Right cardiac atrium (tissue), 5 donors: ENCODE data around the gene TGM6. TPM values are rescaled to one million over a fixed set of nuclear protein-coding genes. Genes with fewer than 3 reads are reported as not detected.
"Not testable (repeated sequence)": the region's sequence is repeated elsewhere in the genome, so short reads cannot be mapped to it uniquely, and the experiment has no call there.

ENCODE experiments used
- ATAC-seq, 2 donors: fragments of 200-7000 bp; cut with Tn5 transposase; one replicate each; pipeline versions ENCODE4 v1.8.0 to v1.9.1; 2020; ENCODE audit warnings: moderate library complexity in 2 of 2, mild to moderate bottlenecking in 1 of 2
- DNase-seq, 3 donors: peaks; one replicate each; pipeline ENCODE4 v3.0.0-alpha.2; 2020
- H3K27ac ChIP-seq: one replicate; pipeline ENCODE4 v1.5.1; 2013; ENCODE audit warnings: mild to moderate bottlenecking, low read length, control low read depth, moderate library complexity
- H3K27me3 ChIP-seq: one replicate; pipeline ENCODE4 v1.6.1; 2013; ENCODE audit not compliant: control insufficient read depth, insufficient read depth
- H3K4me1 ChIP-seq: one replicate; pipeline ENCODE4 v1.6.1; 2013; ENCODE audit warnings: low read length; ENCODE audit not compliant: control insufficient read depth, insufficient read depth
- H3K4me3 ChIP-seq: one replicate; pipeline ENCODE4 v1.5.1; 2013; ENCODE audit warnings: low read length, control low read depth
- H3K9me3 ChIP-seq: one replicate; pipeline ENCODE4 v1.6.1; 2013; ENCODE audit warnings: low read length; ENCODE audit not compliant: control insufficient read depth
- WGBS: extraction: QIAGEN DNeasy Blood & Tissue Kit; methylation state at CpG from one replicate; pipeline ENCODE4 v1.1.7; 2013; 5-methylcytosine and 5-hydroxymethylcytosine counted together
- intact Hi-C, 4 donors: fragments of 100-400 bp; cut with DNase I; formaldehyde crosslinking; loops; one replicate each; pipeline versions ENCODE4 v1.11.0 to v1.14.0; 2022 to 2023
- polyA plus RNA-seq: library from polyadenylated mRNA; stranded (reverse); fragments of 200-250 nt; gene quantifications from one replicate; pipeline ENCODE4 v1.2.3, GENCODE V29; 2013
- total RNA-seq, 4 donors: library from RNA; stranded (reverse); fragmentation: NEBNext Ultra II Directional; extraction: Animal tissue kit (Norgen Biotek cat#: 25700); gene quantifications; one replicate each; pipeline ENCODE4 v1.2.1, GENCODE V29; 2021
- donor health status: healthy with polysubstance abuse.
- donor health status: DM: no; HTN: yes; CAD: no.
- donor health status: DM: no; HTN: no; CAD: no.
- donor health status: DM: no; HTN: yes; CAD: no; lungs with severe emphysema.
- donor health status: DM: yes; HTN: yes; CAD: no.

Gene TGM6
- total and polyA plus RNA-seq, 5 donors, result not detected

DNA sequence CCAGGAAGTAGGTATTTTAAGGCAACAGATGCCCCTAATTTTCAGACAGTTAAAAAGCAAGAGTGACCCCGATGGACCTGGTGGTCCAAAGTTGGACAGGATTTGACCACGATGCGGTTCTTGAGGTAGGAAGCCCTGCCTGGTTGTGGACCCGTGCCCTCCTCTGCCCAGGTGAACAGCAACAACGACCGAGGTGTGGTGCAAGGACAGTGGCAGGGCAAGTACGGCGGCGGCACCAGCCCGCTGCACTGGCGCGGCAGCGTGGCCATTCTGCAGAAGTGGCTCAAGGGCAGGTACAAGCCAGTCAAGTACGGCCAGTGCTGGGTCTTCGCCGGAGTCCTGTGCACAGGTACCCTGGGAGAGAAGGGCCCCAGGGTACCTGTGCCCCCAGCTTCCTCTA is 18.7 kb downstream of the TGM6 start:
- H3K27me3 ChIP-seq, result no peaks in the 10 kb centered on the region
- H3K9me3 ChIP-seq, result no peaks in the 10 kb centered on the region
- no peak for ATAC-seq
- 94% methylated on average over 16 of the region's 16 CpGs for WGBS
- H3K4me3 ChIP-seq, result no peak overlapping the region
- intact Hi-C loops, result no loop called here
- H3K27ac ChIP-seq, result no peak overlapping the region
- H3K4me1 ChIP-seq, result no peaks in the 10 kb centered on the region
- DNase-seq, result no peak

DNA sequence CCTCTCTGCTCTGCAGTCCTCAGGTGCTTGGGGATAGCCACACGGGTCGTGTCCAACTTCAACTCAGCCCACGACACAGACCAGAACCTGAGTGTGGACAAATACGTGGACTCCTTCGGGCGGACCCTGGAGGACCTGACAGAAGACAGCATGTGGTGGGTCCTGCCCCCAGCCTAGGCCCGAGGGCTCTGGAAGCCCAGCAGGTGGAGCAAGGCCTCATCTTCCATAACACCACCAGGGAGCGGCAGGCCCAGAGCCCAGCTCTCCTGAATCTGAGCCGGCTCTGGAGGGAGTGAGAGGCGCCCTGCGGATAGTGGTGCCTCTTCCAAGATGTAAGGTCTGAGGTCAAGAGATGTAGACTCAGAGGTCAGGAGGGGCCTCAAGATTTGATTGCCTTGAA is 19.6 kb downstream of the TGM6 start:
- H3K4me1 ChIP-seq, result no peaks in the 10 kb centered on the region
- intact Hi-C loops, result no loop called here
- H3K4me3 ChIP-seq, result no peak overlapping the region
- no peaks in the 10 kb centered on the region for H3K27me3 ChIP-seq
- peaks cover 4% of the 10 kb centered on the region for H3K9me3 ChIP-seq
- H3K27ac ChIP-seq, result no peak overlapping the region
- WGBS, result 87% methylated on average over 11 of the region's 11 CpGs
- DNase-seq (no peak), ATAC-seq (no peak)

DNA sequence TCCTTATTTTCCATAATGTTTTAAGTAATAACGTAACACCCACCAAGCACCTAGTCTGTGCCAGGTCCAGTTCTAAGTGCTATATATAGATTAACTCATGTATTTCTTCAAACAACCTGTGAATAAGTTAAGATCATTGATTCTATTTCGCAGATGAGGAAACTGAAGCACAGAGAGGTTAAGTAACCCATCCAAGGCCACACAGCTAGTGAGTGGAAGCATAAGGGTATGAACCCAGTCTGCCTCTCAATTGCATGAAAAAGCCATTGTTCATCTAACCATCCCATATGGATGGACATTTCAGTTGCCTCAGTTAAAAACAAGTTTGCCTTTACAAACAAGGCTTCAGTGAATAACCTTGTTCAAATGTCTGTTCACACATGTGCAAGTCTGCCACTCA is 20.8 kb downstream of the TGM6 start:
- Histone ChIP-seq H3K27ac (no peak overlapping the region), H3K4me3 (no peak overlapping the region), H3K9me3 (peaks cover 7% of the 10 kb centered on the region), H3K4me1 (no peaks in the 10 kb centered on the region), H3K27me3 (no peaks in the 10 kb centered on the region)
- WGBS, result 87% methylated on average over 2 of the region's 2 CpGs
- ATAC-seq, result no peak
- no peak for DNase-seq
- intact Hi-C loops, result no loop called here

DNA sequence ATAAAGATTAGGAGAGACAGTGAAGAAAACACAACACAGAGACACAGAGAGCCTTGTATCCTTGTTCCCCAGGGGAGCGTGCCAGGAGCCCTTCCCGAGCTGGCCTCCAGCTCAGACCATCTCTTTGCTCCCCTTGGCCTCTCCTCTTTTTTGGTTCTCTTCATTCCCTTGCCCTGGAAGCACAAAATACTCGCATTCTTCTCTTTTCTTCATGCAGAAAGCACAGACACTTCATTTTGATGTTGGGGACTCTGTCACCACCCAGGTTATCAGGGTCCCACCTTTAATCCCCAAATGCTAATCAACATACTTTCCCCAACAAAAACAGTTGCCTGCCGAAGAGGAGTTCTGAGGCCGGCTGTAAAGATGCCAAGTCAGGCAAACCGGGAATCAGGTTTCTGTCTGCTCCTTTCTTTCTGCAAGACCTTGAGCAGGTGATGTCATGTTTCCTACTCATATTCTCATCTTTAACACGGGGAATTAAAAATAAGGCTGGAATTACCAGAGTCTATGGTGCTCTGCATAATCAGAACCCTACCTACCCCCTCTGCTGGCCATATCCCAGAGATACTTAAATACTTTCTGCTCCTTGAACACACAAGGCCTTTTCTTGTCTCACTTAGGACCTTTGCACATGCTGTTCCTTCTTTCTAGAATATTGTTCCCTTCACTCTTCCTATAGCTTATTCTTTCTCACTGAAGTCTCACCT is 21.7 kb downstream of the TGM6 start:
- no peak overlapping the region for H3K4me3 ChIP-seq
- intact Hi-C loops, result no loop called here
- H3K9me3 ChIP-seq, result peaks cover 7% of the 10 kb centered on the region
- H3K27me3 ChIP-seq, result no peaks in the 10 kb centered on the region
- DNase-seq (no peak), ATAC-seq (no peak)
- WGBS, result 53% methylated on average over 7 of the region's 7 CpGs
- no peak overlapping the region for H3K27ac ChIP-seq
- H3K4me1 ChIP-seq, result no peaks in the 10 kb centered on the region

- Histone ChIP-seq H3K4me1 (no peaks in the 10 kb centered on the region), H3K27me3 (no peaks in the 10 kb centered on the region), H3K9me3 (peaks cover 7% of the 10 kb centered on the region), H3K27ac (no peak overlapping the region), H3K4me3 (no peak overlapping the region)
- DNase-seq (no peak), ATAC-seq (no peak)
- intact Hi-C loops, result no loop called here
- 91% methylated on average over 24 of the region's 24 CpGs for WGBS
These were observed 22.8 kb downstream of the TGM6 start for GRCh38 chr20:2403291-2404052.

GRCh38 chr20:2405693-2406065 is 25.0 kb downstream of the TGM6 start:
- Histone ChIP-seq H3K4me3 (no peak overlapping the region), H3K27ac (no peak overlapping the region), H3K27me3 (no peaks in the 10 kb centered on the region), H3K9me3 (peaks cover 7% of the 10 kb centered on the region), H3K4me1 (no peaks in the 10 kb centered on the region)
- no peak for DNase-seq
- 60% methylated on average over 1 of the region's 1 CpG for WGBS
- no peak for ATAC-seq
- intact Hi-C loops, result no loop called here

DNA sequence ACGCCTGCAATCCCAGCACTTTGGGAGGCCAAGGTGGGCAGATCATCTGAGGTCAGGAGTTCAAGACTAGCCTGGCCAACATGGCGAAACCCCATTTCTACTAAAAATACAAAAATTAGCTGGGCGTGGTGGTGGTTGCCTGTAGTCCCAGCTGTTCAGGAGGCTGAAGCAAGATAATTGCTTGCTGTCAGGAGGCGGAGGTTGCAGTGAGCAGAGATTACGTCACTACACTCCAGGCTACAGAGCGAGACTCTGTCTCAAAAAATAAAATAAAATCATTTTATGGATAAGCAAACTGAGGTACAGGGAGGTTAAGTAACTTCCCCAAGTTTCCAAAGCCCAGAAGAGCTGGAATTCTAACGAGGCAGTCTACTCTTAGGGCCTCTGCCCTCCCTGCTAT is 26.7 kb downstream of the TGM6 start:
- H3K4me3 ChIP-seq, intact Hi-C loops, H3K4me1 ChIP-seq, ATAC-seq, DNase-seq, H3K9me3 ChIP-seq, H3K27ac ChIP-seq, H3K27me3 ChIP-seq: not testable (repeated sequence)
- 79% methylated on average over 7 of the region's 7 CpGs for WGBS

- WGBS, result 95% methylated on average over 1 of the region's 1 CpG
- ATAC-seq (no peak), DNase-seq (no peak)
- H3K27me3 ChIP-seq, result no peaks in the 10 kb centered on the region
- no peak overlapping the region for H3K4me3 ChIP-seq
- peaks cover 7% of the 10 kb centered on the region for H3K9me3 ChIP-seq
- no peak overlapping the region for H3K27ac ChIP-seq
- intact Hi-C loops, result no loop called here
- H3K4me1 ChIP-seq, result no peaks in the 10 kb centered on the region
These were observed 27.4 kb downstream of the TGM6 start for GRCh38 chr20:2408111-2408510.

- Histone ChIP-seq H3K4me1 (no peaks in the 10 kb centered on the region), H3K27ac (no peak overlapping the region), H3K27me3 (no peaks in the 10 kb centered on the region), H3K4me3 (no peak overlapping the region), H3K9me3 (no peaks in the 10 kb centered on the region)
- DNase-seq, result no peak
- intact Hi-C loops, result no loop called here
- ATAC-seq, result no peak
- 77% methylated on average over 6 of the region's 6 CpGs for WGBS
These were observed 36.0 kb downstream of the TGM6 start for GRCh38 chr20:2416541-2417212.

DNA sequence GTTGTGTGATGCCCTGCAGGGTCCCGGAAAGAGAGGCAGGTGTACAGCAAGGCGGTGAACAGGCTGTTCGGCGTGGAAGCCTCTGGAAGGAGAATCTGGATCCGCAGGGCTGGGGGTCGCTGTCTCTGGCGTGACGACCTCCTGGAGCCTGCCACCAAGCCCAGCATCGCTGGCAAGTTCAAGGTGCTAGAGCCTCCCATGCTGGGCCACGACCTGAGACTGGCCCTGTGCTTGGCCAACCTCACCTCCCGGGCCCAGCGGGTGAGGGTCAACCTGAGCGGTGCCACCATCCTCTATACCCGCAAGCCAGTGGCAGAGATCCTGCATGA is 36.5 kb downstream of the TGM6 start:
- H3K27me3 ChIP-seq, result no peaks in the 10 kb centered on the region
- intact Hi-C loops, result no loop called here
- no peaks in the 10 kb centered on the region for H3K9me3 ChIP-seq
- no peaks in the 10 kb centered on the region for H3K4me1 ChIP-seq
- peak in 1 of 2 donors; percentile 29 for ATAC-seq
- DNase-seq, result peak in 1 of 3 donors; percentile 42
- WGBS, result 84% methylated on average over 14 of the region's 14 CpGs
- no peak overlapping the region for H3K27ac ChIP-seq
- H3K4me3 ChIP-seq, result no peak overlapping the region

- DNase-seq (no peak), ATAC-seq (no peak)
- no peaks in the 10 kb centered on the region for H3K27me3 ChIP-seq
- H3K4me3 ChIP-seq, result no peak overlapping the region
- H3K4me1 ChIP-seq, result no peaks in the 10 kb centered on the region
- 37% methylated on average over 2 of the region's 2 CpGs for WGBS
- intact Hi-C loops, result no loop called here
- no peaks in the 10 kb centered on the region for H3K9me3 ChIP-seq
- H3K27ac ChIP-seq, result no peak overlapping the region
These were observed 37.7 kb downstream of the TGM6 start for GRCh38 chr20:2418388-2418787.
